Activated CD4-positive, alpha-beta T cell treated with anti-CD3 and anti-CD28 coated beads, Interleukin-2, Interleukin-4, amounts not matched to agents 100 ng/mL and 50 ng/mL, durations not matched to agents 16 hours and 8 hours (primary cell): ENCODE results near the gene MAF.

Source experiments
- DNase-seq: peaks from one replicate; pipeline ENCODE4 v3.0.0-alpha.2; 2020; ENCODE audit warnings: low spot score

Gene MAF

DNA sequence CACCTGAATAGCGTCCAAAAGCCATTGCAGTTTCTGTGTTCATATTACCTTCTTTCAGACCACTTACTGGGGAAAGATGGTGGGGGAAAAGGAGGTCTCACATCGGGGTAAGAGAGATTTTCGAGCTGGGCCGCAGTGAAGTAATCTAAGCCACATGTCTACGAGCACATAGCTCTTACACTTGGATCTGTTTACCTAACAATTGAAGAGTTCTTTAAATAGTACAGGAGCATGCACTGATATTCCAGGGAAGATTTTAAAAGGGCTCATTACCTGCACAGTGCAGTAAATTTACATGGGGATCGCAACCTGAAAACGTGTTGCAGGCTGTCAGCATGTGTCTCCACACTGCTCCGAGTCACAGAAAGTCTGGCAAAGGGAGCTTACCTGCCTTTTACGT, 12.6 kb downstream of the MAF start:
- DNase-seq = no peak

DNA sequence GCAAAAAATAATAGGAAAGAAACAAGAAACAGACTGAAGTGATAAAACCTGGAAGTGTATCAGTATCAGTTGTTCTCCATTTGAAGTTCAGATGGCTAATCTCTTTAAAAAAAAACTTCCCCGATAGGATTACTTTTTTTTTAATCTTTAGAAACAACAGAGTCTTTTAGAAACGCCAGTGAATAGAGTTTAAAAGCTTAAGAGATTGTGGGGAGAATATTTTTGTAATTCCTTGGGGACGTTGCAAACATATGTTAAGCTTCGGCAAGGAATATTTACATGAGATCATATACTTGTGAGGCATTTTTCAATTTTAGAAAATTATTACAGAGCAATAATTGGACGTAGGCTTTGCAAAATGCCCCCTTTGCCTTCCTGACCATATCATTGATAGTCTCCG, 13.2 kb downstream of the MAF start:
- DNase-seq = no peak

DNA sequence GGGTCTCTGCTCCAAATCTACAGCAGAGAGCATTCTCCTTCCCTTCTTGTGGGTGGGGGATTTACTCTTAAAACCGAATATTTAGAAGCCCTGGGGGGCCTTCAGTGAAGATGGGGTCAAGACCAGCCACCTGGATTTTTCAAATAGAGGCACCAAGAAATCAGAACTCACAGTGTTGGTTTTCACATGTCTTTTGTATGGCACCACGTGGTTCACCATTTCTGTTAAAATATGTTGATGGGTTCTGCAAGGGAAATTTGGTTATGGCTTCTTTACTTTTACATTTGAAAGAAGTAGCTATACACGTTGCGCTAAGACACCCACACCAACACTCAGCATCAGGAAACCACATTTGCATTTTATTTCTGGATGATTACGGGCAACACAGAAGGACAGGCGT, 17.7 kb downstream of the MAF start:
- DNase-seq = no peak

DNA sequence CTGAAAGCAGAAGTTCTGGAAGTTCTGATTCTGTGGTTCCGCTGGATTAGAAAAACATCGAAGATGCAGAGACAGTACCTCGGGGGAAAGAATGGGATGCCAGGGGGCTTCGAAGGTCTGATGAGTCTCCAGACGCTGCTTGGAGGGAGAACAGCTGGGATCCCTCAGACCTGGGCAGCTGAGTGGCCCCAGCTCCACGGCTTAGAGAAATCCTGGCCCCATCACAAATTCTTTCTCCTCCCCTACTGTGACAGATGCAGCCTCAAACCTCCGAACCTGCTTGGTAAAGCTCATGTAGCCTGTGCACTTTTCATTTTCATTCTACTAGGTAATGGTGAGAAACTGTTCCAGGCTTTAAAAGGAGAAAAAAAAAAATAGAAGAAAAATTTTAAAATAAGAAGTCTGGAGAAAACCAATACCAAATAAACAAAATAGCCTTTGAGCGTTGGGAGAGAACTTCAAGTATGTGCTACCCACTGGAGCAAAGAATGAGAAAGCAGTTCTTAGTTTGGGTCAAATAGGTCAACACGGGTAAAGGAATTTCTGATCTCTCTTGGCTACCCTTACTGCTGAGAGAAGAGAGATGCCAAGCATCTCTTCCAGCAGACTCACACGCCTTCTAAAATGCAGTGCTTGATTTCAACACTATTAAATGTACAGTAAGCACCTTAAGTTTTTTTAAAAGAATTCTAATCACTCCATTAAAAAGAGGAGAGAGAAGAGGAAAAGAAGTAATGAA, 19.9 kb downstream of the MAF start:
- DNase-seq = no peak

GRCh38 chr16:79576602-79577001, 23.9 kb downstream of the MAF start:
- no peak for DNase-seq

DNA sequence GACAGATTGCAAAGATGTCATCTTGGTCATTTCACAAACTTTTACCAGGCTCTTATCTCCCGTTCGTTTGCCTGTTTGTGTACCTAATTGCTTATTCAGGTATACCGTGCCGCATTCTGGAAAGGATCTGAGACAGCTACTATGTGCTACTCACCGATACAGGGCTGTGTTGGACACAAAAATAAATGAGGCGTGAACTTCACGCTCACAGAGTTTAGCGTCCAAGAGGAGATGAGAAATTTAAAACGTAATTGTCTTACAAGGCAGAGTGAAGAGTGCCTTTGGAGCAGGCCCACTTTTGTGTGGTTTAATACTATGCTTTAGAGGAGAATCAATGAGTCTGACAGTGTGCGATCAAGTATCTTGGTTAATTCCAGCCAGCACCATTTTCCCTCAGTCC, 26.7 kb downstream of the MAF start:
- no peak for DNase-seq

- no peak for DNase-seq
Observed at GRCh38 chr16:79573071-79573470, 27.5 kb downstream of the MAF start.

DNA sequence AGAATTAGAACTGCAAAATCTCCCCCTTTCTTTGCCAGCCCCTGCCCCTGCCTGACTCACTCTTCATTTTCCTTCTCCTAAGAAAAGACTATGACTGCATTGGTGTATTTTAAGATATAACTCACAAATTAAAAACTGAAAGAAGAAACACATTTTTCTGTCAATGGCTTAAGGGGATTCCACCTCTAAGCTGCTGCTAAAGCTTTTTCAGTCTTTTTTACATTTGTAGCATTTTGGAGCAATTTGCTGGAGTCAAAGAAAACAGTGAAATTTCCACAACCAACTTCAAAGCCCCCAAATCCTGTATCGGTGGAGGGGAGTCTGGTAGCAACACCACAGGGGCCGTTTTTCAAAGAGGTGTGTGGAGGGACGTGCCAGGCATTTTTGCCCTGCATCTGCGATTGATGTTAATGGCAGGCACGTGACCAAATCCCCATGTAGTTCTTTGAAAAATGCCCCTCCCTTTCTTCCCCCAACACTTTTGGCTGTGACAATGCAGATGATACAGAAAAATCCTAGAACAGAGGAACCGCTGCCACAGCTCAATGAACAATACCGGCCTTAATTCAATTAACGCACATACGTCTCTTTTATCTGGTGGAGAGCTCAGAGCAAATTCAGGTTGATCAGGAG, 28.5 kb downstream of the MAF start:
- no peak for DNase-seq

DNA sequence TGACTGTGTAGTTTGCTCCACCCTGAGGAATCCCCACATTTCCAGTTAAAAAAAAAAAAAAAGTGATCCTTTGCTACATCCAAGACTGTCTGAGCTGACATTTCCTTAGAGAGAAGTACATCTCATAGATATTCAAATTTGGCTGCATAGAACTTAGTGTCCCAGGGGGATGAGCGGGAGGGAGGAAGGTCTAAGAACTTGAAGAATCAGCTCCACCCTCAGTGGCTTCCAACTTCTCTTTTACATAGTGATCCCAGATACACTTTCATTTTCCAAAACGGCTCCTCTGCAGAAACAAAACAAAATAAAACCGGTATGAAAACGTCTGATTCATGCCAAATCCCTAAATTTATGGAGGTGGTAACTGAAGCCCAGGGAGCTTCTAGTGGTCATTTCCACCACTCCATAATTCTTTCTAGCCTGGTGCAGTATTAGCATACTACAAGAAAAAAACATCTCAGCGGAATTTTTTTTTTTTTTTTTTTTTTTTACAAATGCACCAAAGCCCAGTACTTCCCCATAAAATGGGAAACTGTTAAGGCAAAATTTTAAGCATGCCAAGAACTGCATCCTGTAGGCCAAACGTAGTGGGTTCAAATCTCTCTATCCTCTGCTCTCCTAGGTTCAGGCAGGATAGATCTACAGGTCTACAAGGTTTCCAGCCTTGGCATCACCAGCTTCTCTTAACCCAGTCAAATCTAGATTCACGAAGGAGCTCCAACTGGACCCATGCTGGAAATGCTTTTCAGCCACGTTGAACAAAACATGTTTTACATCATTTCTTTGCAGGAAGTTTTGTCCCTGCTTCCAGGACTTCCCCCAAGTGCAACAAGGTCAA, 29.3 kb downstream of the MAF start:
- no peak for DNase-seq

- DNase-seq = no peak
Observed at GRCh38 chr16:79564671-79565107, 35.8 kb downstream of the MAF start.

DNA sequence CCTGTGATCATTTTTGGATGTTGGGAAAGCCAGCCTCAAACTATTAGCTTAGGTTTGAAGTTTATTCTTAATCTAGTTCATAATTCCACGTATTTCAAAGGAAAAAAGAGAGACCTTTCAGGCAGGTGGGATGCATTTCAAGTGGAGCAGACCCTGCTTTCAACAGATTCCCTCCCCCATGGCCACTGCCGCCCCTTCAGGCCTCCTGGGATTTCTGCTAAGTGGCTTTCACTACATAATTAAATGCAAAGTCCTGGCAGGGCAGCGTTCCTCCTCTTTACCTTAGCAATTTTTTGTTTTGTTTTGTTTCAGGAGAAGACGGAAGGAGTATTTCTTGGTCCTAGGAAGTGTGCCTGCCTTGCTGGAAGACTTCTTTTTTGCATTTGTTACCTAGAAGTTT, 36.6 kb downstream of the MAF start:
- DNase-seq = no peak

- no peak for DNase-seq
Observed at GRCh38 chr16:79562166-79562823, 38.2 kb downstream of the MAF start.

DNA sequence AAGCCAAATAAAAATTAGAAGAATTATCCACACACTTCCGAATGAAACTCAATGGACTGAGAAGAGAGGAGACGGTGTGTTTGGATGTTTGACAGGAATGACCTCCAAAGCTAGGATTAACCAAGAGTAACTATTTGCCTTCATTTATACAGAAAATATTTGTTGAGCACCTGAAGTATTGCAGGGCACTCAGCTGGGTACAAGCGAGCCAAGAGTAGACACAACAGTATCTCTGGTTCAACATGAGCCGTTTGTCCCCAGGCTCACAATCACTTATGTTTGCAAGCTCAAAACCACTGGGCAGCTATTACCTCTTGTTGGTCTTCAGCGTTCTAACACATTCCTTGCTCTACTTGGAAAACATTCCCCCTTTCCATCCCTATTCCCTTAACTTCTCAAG, 38.8 kb downstream of the MAF start:
- no peak for DNase-seq

DNA sequence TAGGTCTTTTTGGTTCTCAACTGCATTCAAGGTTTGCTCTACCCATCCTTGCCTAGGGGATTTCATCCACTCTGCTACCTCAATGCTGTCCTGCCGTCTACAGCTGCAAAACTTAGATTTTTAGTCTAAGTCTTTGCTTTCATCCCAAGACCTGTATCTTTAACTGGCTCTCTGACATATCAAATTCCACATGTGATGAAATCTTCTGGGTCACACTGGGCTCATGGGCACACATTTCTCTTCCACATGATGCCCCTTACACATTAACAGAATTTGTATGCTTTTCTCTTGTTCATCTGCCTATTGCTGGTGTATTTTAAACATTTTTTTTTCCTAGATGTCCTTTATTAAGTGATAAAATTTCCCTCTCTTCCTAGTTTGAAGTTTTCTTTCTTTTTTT, 39.6 kb downstream of the MAF start:
- no peak for DNase-seq

DNA sequence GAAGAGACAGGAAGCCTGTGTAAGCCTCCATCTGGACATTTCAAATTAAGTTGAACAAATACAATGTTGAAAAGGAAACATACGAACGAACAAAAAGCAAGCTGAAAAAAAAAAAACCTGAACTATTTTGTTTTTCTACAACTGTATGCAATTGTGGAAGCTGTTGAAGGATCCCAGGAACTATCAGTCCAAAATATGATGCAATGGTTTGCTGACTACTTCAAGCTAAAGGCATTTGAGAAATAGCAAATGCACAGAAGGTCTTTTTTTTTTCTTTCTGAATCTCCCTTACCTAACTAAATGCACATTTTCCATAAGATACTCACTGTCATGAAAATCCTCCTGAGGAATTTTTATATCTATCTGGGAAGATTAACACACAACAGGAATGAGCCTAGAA, 40.2 kb downstream of the MAF start:
- no peak for DNase-seq

- DNase-seq = no peak
Observed at GRCh38 chr16:79559532-79559931, 41.0 kb downstream of the MAF start.

- DNase-seq = no peak
Observed at GRCh38 chr16:79557421-79557820, 43.1 kb downstream of the MAF start.

- no peak for DNase-seq
Observed at GRCh38 chr16:79554912-79555311, 45.6 kb downstream of the MAF start.

DNA sequence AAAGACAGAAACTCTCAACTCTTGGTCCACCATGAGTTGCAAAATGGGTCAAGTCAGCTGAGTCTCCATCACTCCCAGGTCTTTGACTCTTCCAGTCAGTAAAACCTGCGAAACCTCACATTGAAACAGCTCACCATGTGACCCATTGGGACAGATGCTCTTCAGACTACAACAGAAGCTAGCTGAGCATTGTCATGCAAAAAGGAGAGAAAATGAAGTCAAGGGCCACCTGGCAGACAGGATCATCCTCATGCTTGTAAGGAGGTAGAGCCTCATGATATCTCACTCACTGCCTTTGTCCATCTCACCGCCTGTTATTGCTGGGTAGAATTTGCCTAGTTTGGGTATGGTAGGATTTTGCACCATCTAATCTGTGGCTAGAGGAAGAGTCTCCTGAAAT, 50.2 kb downstream of the MAF start:
- DNase-seq = no peak

GRCh38 chr16:79547085-79547484, 53.5 kb downstream of the MAF start:
- DNase-seq = no peak
